ENCODE data around the gene TLX2. TPM values are rescaled to one million over a fixed set of nuclear protein-coding genes. Genes with fewer than 3 reads are reported as not detected.
"Not testable (repeated sequence)": the region's sequence is repeated elsewhere in the genome, so short reads cannot be mapped to it uniquely, and the experiment has no call there.

The TLX2 gene
- total RNA-seq = not detected

- ATAC-seq (peak; percentile 9 to 22), DNase-seq (no peak)
- no peaks in the 10 kb centered on the region for H3K9me3 Mint-ChIP-seq
- peak within 1 kb of the TSS; percentile 63 for H3K4me3 Mint-ChIP-seq
- peaks cover 75% of the 10 kb centered on the region for H3K27me3 Mint-ChIP-seq (ENCODE audit: low read depth)
- H3K4me1 Mint-ChIP-seq (ENCODE audit: low read depth) = peaks cover 20% of the 10 kb centered on the region
- no peaks in the 10 kb centered on the region for H3K36me3 Mint-ChIP-seq (ENCODE audit: insufficient read depth)
These were observed at the start of gene TLX2 for GRCh38 chr2:74514368-74515270. TSS of gene TLX2 (plus strand) at chr2:74514450. CDS start at chr2:74514807, 357 bp downstream.

DNA sequence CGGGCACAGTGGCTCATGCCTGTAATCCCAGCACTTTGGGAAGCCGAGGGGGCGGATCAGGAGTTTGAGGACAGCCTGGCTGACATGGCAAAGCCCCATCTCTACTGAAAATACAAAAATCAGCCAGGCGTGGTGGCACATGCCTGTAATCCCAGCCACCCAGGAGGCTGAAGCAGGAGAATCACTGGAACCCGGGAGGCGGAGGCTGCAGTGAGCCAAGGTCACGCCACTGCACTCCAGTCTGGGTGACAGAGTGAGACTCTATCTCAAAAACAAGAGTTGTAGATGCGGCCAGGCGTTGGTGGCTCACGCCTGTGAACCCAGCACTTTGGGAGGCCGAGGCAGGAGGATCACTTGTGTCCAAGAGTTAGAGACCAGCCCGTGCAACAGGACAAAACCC, 43.5 kb upstream of the TLX2 start:
- not testable (repeated sequence) for H3K27me3 Mint-ChIP-seq (ENCODE audit: low read depth); DNase-seq; H3K9me3 Mint-ChIP-seq; ATAC-seq
- peak overlapping the region; percentile 64 for H3K4me3 Mint-ChIP-seq
- peaks cover 23% of the 10 kb centered on the region for H3K4me1 Mint-ChIP-seq (ENCODE audit: low read depth)
- H3K36me3 Mint-ChIP-seq (ENCODE audit: insufficient read depth) = peaks cover 15% of the 10 kb centered on the region

DNA sequence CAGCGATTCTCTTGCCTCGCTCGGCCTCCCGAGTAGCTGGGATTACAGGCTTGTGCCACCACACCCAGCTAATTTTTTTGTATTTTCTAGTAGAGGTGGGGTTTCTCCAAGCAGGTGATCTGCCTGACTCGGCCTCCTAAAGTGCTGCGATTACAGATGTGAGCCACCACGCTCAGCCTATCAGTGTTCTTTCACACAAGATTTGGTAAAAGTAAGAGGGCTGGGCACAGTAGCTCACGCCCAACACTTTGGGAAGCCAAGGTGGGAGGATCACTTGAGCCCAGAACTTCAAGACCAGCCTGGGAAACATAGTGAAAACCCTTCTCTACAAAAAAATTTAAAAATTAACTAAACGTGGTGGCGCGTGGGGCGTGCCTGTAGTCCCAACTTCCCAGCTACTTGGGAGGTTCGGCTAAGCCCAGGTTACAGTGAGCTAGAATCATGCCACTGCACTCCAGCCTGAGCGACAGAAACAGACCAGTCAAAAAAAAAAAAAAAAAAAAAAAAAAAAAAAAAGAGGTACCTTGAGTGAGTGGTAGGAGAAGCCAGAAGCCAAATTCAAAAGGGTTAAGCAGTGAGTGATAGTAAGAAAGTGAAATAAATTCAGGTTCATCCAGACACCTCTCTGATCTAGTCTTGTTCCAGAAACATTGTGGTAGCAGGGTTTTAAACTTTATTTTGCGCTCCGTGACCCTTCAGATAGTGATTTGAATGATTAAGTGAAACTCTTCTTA, 42.8 kb upstream of the TLX2 start:
- Mint-ChIP-seq H3K9me3 (no peaks in the 10 kb centered on the region), H3K27me3 (ENCODE audit: low read depth) (no peaks in the 10 kb centered on the region), H3K4me1 (ENCODE audit: low read depth) (peaks cover 20% of the 10 kb centered on the region), H3K4me3 (peak overlapping the region; percentile 99), H3K36me3 (ENCODE audit: insufficient read depth) (peaks cover 16% of the 10 kb centered on the region)
- peak in 1 of 2 donors; percentile 3 for ATAC-seq
- no peak for DNase-seq

- DNase-seq (peak; percentile 96), ATAC-seq (peak; percentile 96 to 97)
- peaks cover 16% of the 10 kb centered on the region for H3K36me3 Mint-ChIP-seq (ENCODE audit: insufficient read depth)
- peaks cover 20% of the 10 kb centered on the region for H3K4me1 Mint-ChIP-seq (ENCODE audit: low read depth)
- peak within 1 kb of the TSS; percentile 99 for H3K4me3 Mint-ChIP-seq
- no peaks in the 10 kb centered on the region for H3K9me3 Mint-ChIP-seq
- no peaks in the 10 kb centered on the region for H3K27me3 Mint-ChIP-seq (ENCODE audit: low read depth)
These were observed 41.9 kb upstream of the TLX2 start, which contains the start of gene MRPL53 for GRCh38 chr2:74472086-74472944. TSS of gene MRPL53 (minus strand) at chr2:74472680. CDS start at chr2:74472660, 20 bp downstream.

- Mint-ChIP-seq H3K9me3 (no peaks in the 10 kb centered on the region), H3K4me3 (peak overlapping the region; percentile 99), H3K36me3 (ENCODE audit: insufficient read depth) (peaks cover 19% of the 10 kb centered on the region), H3K27me3 (ENCODE audit: low read depth) (no peaks in the 10 kb centered on the region), H3K4me1 (ENCODE audit: low read depth) (peaks cover 20% of the 10 kb centered on the region)
- DNase-seq (no peak), ATAC-seq (peak in 1 of 2 donors; percentile 1)
These were observed 41.3 kb upstream of the TLX2 start for GRCh38 chr2:74472945-74473258.

GRCh38 chr2:74474481-74474880, 39.8 kb upstream of the TLX2 start:
- Mint-ChIP-seq H3K36me3 (ENCODE audit: insufficient read depth) (peaks cover 23% of the 10 kb centered on the region), H3K9me3 (no peaks in the 10 kb centered on the region)

DNA sequence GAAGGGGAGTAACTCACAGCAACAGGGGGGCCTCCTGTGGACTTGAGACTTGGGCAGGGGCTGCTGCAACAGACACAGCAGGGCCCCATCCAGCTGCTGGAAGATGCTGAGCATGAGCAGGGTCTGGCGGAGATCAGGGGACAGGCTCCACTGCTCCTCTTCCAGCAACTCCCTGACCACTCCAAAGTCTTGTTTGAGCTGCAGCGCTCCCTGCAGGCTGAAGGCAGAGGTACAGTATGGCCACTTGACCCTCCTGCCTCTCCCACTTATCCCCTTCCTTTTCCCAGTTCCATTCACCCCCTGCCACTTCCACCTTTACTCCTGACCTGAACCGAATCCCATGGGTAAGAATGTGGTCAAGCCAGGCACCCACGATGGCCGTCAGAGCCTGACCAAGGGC, 39.4 kb upstream of the TLX2 start:
- DNase-seq (no peak), ATAC-seq (no peak)
- Mint-ChIP-seq H3K36me3 (ENCODE audit: insufficient read depth) (peaks cover 23% of the 10 kb centered on the region), H3K4me3 (no peak overlapping the region), H3K27me3 (ENCODE audit: low read depth) (no peaks in the 10 kb centered on the region), H3K9me3 (no peaks in the 10 kb centered on the region), H3K4me1 (ENCODE audit: low read depth) (peaks cover 21% of the 10 kb centered on the region)

More at GRCh38 chr2:74474481-74474880, 39.8 kb upstream of the TLX2 start:
- H3K4me3 Mint-ChIP-seq = peak overlapping the region; percentile 26
- no peak for ATAC-seq
- no peaks in the 10 kb centered on the region for H3K27me3 Mint-ChIP-seq (ENCODE audit: low read depth)
- DNase-seq = no peak
- peaks cover 23% of the 10 kb centered on the region for H3K4me1 Mint-ChIP-seq (ENCODE audit: low read depth)

GRCh38 chr2:74481431-74481830, 32.8 kb upstream of the TLX2 start:
- Mint-ChIP-seq H3K27me3 (ENCODE audit: low read depth) (no peaks in the 10 kb centered on the region), H3K4me1 (ENCODE audit: low read depth) (peaks cover 30% of the 10 kb centered on the region), H3K4me3 (peak overlapping the region; percentile 99), H3K36me3 (ENCODE audit: insufficient read depth) (peaks cover 12% of the 10 kb centered on the region), H3K9me3 (no peaks in the 10 kb centered on the region)
- no peak for ATAC-seq
- DNase-seq = no peak

- H3K36me3 Mint-ChIP-seq (ENCODE audit: insufficient read depth) = peaks cover 17% of the 10 kb centered on the region
- H3K9me3 Mint-ChIP-seq = no peaks in the 10 kb centered on the region
- ATAC-seq = peak; percentile 60 to 64
These were observed 32.1 kb upstream of the TLX2 start for GRCh38 chr2:74481961-74482800.

DNA sequence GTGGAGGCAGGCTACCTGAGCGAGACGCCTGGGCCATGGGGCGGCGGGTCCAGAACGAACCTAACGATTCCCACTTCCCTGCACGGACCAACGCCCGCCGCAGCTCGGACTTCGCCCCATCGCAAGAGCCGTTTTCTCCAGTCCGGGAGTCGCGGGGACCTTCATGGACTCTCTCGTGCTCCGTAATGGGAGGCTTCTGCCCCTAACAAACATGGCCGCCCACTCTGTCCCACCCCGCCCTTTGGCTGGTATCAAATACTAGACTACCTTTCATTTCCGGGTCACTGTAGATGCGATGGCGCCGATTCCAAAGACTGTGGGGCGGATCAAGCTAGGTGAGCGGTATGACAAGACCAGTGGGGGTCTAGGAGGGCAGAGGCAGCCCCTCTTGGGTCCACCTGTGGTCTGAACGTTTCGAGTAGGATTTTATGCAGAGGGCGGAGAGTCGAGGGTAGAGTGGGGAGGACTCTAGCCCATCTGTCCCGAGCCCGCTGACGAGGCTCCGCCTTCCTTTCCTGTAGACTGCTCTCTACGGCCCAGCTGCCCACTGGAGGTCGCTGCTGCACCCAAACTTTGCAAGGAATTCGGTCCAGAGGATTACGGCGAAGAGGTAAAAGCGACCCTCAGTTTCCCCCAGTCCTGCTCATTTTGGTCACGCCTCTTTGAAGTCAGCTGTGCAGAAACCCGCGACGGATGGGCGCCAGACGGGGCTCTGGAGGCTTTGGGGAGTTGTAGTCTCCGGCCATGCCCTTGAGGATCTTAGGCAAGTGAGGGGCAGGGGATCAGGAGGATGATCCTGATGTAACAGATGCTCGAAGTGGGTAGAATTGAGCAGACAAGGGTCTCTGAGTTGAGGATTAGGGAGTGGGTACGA, 31.2 kb upstream of the TLX2 start, which contains the start of the genes CCDC142 and TTC31:
Gene CCDC142 (minus strand): TSS at position 198 of the 874 bp plus-strand sequence. CDS start 161 bp downstream, at position 37.
Gene TTC31 (plus strand): TSS at position 281 of the 874 bp plus-strand sequence. CDS start 15 bp downstream, at position 296.
- Mint-ChIP-seq H3K4me1 (ENCODE audit: low read depth) (peaks cover 30% of the 10 kb centered on the region), H3K4me3 (peak within 1 kb of the TSS; percentile 99), H3K36me3 (ENCODE audit: insufficient read depth) (peaks cover 14% of the 10 kb centered on the region), H3K27me3 (ENCODE audit: low read depth) (no peaks in the 10 kb centered on the region), H3K9me3 (no peaks in the 10 kb centered on the region)
- peak; percentile 91 to 93 for ATAC-seq
- DNase-seq = peak; percentile 90

More at GRCh38 chr2:74481961-74482800, 32.1 kb upstream of the TLX2 start:
- peaks cover 30% of the 10 kb centered on the region for H3K4me1 Mint-ChIP-seq (ENCODE audit: low read depth)
- DNase-seq = no peak
- no peaks in the 10 kb centered on the region for H3K27me3 Mint-ChIP-seq (ENCODE audit: low read depth)
- peak overlapping the region; percentile 99 for H3K4me3 Mint-ChIP-seq

DNA sequence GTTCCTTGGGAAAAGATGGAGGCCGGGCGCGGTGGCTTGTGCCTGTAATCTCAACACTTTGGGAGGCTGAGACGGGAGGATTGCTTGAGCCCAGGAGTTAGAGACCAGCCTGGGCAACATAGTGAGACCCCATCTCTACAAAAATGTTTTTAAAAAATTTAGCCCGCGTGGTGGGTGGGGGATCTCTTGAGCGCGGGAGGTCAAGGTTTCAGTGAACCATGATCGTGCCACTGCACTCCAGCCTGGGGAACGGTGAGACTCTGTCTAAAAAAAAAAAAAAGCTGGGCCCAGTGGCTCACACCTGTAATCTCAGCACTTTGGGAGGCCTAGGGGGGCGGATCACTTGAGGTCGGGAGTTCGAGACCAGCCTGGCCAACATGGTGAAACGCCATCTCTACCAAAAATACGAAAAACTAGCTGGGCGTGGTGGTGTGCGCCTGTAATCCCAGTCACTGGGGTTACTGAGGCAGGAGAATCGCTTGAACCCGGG, 30.5 kb upstream of the TLX2 start:
- Mint-ChIP-seq H3K36me3 (ENCODE audit: insufficient read depth) (peaks cover 14% of the 10 kb centered on the region), H3K4me3 (peak overlapping the region; percentile 99), H3K4me1 (ENCODE audit: low read depth) (peaks cover 30% of the 10 kb centered on the region)
- not testable (repeated sequence) for H3K9me3 Mint-ChIP-seq; ATAC-seq; H3K27me3 Mint-ChIP-seq (ENCODE audit: low read depth); DNase-seq

DNA sequence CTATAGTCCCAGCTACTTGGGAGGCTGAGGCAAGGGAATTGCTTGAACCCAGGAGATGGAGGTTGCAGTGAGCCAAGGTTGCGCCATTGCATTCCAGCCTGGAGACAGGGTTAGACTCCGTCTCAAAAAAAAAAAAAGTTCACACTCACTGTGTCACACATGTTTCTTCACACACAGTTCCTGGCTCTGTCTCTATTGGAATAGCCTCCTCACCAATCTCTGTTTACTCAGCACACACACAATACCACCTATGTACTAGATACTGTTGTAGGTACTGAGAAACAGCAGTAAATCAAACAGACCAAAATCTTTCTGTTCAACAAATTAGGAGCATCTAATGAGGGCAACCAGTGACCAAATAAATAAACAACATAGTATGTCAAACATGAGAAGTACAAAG, 28.1 kb upstream of the TLX2 start:
- Mint-ChIP-seq H3K9me3 (no peaks in the 10 kb centered on the region), H3K27me3 (ENCODE audit: low read depth) (no peaks in the 10 kb centered on the region), H3K4me1 (ENCODE audit: low read depth) (peaks cover 15% of the 10 kb centered on the region), H3K4me3 (no peak overlapping the region), H3K36me3 (ENCODE audit: insufficient read depth) (peaks cover 26% of the 10 kb centered on the region)
- ATAC-seq (no peak), DNase-seq (no peak)
